Smooth muscle cell (in vitro differentiated cells): ENCODE results near the gene ILF3. TPM values are rescaled to one million over a fixed set of nuclear protein-coding genes. Genes with fewer than 3 reads are reported as not detected.

ENCODE experiments used
- DNase-seq: peaks from one replicate; lab custom pipeline; 2025; ENCODE audit not compliant: unreplicated experiment; lab: John Stamatoyannopoulos, UW
- H2AFZ ChIP-seq: fragments of 200-600 bp; sonication (generic); 2 replicates; pipeline ENCODE4 v1.6.0; 2016; ENCODE audit warnings: antibody characterized with exemption, low read depth, mild to moderate bottlenecking
- H3F3A ChIP-seq: fragments of 200-600 bp; sonication (generic); 2 replicates; pipeline ENCODE4 v1.6.0; 2017; ENCODE audit warnings: antibody characterized with exemption, low read depth
- H3K27ac ChIP-seq: fragments of 200-600 bp; sonication (generic); 2 replicates; pipeline ENCODE4 v1.5.1; 2016; ENCODE audit warnings: low read depth, mild to moderate bottlenecking
- H3K27me3 ChIP-seq: fragments of 200-600 bp; sonication (generic); 2 replicates; pipeline ENCODE4 v1.6.1; 2016; ENCODE audit warnings: low read depth, mild to moderate bottlenecking
- H3K36me3 ChIP-seq: fragments of 200-600 bp; sonication (generic); 2 replicates; pipeline ENCODE4 v1.5.1; 2016; ENCODE audit warnings: low read depth
- H3K4me1 ChIP-seq: fragments of 200-600 bp; sonication (generic); 2 replicates; pipeline ENCODE4 v1.5.1; 2016; ENCODE audit warnings: low read depth
- H3K4me2 ChIP-seq: fragments of 200-600 bp; sonication (generic); 2 replicates; pipeline ENCODE4 v1.6.0; 2016; ENCODE audit warnings: mild to moderate bottlenecking
- H3K4me3 ChIP-seq: fragments of 200-600 bp; sonication (generic); 2 replicates; pipeline ENCODE4 v1.5.1; 2016; ENCODE audit warnings: mild to moderate bottlenecking
- H3K79me2 ChIP-seq: fragments of 200-600 bp; sonication (generic); 2 replicates; pipeline ENCODE4 v1.6.0; 2016; ENCODE audit warnings: low read depth, mild to moderate bottlenecking
- H3K9ac ChIP-seq: fragments of 200-600 bp; sonication (generic); 2 replicates; pipeline ENCODE4 v1.6.0; 2016; ENCODE audit warnings: low read depth
- H3K9me3 ChIP-seq: fragments of 200-600 bp; sonication (generic); replicated peaks from 2 replicates; pipeline ENCODE4 v1.5.1; 2016; ENCODE audit warnings: low read depth
- H4K20me1 ChIP-seq: fragments of 200-600 bp; sonication (generic); 2 replicates; pipeline ENCODE4 v1.6.0; 2016; ENCODE audit warnings: low read depth
- WGBS: methylation state at CpG from one replicate; pipeline ENCODE4 v1.1.7; 2016; ENCODE audit warnings: low lambda C conversion rate; 5-methylcytosine and 5-hydroxymethylcytosine counted together
- polyA plus RNA-seq: library from polyadenylated mRNA; unstranded; fragments of >200 nt; fragmentation: Nextera tagmentation; extraction: Ambion mirVana; gene quantifications from 2 replicates; pipeline ENCODE4 v1.2.1, GENCODE V29; 2016
- total RNA-seq: library from RNA; depleted of rRNA; stranded (reverse); fragments of >200 nt; gene quantifications from 2 replicates; pipeline ENCODE4 v1.2.3, GENCODE V29; 2014
- TF ChIP-seq, protein P1 (sequence below): fragments of 200-600 bp; sonication (generic); IDR thresholded peaks from 2 replicates; pipeline ENCODE4 v1.5.1; 2017; ENCODE audit warnings: borderline replicate concordance, mild to moderate bottlenecking, antibody characterized with exemption; ENCODE audit not compliant: insufficient read depth, poor library complexity, severe bottlenecking

The ILF3 gene
- total and polyA plus RNA-seq, 2 experiments from 2014 or later: 78.0 to 108 TPM

DNA sequence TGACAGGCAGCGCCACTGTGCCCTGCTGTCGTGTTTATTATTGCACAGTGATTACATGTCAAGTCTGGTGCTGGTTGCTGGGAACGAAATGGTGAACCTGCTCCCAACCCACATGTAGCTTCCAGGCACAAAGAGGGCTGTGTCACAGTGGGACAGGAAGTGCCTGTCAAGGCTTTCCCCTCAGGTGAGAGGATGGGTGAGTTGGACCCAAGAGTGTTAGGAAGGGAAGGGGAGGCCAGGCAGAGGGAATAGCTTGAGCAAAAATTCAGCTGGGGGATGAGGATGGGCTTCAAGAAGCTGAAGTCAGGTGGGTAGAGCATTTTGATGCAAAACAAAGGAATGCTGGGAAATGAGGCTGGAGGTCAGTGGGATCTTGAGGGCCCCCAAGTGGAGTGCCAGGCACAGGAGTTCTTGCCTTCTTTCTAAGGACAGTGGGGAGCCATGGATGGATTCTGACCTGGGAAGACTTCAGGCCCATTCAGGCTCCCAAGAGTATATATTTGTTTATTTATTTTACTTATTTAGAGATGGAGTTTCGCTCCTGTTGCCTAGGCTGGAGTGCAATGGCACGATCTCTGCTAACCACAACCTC is 38.6 kb downstream of the ILF3 start:
- H3F3A ChIP-seq: peaks cover 13% of the 10 kb centered on the region
- H3K27ac ChIP-seq: no peak overlapping the region
- no peaks in the 10 kb centered on the region for H3K9me3 ChIP-seq
- DNase-seq: no peak
- H3K4me3 ChIP-seq: no peak overlapping the region
- H3K79me2 ChIP-seq: no peaks in the 10 kb centered on the region
- TF ChIP-seq, protein P1, sequence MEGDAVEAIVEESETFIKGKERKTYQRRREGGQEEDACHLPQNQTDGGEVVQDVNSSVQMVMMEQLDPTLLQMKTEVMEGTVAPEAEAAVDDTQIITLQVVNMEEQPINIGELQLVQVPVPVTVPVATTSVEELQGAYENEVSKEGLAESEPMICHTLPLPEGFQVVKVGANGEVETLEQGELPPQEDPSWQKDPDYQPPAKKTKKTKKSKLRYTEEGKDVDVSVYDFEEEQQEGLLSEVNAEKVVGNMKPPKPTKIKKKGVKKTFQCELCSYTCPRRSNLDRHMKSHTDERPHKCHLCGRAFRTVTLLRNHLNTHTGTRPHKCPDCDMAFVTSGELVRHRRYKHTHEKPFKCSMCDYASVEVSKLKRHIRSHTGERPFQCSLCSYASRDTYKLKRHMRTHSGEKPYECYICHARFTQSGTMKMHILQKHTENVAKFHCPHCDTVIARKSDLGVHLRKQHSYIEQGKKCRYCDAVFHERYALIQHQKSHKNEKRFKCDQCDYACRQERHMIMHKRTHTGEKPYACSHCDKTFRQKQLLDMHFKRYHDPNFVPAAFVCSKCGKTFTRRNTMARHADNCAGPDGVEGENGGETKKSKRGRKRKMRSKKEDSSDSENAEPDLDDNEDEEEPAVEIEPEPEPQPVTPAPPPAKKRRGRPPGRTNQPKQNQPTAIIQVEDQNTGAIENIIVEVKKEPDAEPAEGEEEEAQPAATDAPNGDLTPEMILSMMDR: no peak
- H3K4me1 ChIP-seq: peaks cover 5% of the 10 kb centered on the region
- no peaks in the 10 kb centered on the region for H3K27me3 ChIP-seq
- 97% methylated on average over 5 of the region's 5 CpGs for WGBS
- H3K36me3 ChIP-seq: peaks cover 5% of the 10 kb centered on the region
- H2AFZ ChIP-seq: no peak overlapping the region
- no peak overlapping the region for H3K9ac ChIP-seq
- no peak overlapping the region for H3K4me2 ChIP-seq
- H4K20me1 ChIP-seq: peaks cover 86% of the 10 kb centered on the region

DNA sequence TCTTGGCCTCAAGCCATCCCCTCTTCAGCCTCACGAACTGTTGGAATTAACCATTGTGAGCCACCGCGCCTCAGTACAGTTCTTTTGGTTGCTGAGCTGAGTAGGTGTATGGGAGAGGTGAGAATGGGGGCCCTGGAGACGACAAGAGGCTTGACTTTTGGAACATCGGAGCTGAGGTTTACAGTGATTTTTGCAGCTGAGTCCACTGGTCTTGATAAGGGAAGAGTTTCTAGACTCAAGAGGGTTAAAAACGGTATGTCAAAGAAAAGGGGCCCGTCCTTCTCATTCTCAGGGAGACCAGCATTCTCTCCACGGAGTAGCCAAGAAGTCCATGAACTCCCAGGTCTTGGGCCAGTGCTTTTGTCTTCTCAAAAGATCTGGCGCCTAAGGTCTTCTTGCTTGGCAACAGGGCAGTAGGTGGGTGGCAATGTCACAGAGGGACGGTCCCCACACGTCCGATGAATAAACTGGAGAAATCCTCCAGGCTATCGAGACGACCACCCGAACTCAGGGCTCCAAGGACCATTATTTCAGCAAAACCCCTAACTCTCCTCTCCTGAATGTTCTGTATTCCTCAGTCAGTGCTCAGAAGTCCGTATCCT is 40.7 kb downstream of the ILF3 start:
- H3K9ac ChIP-seq: no peak overlapping the region
- peaks cover 5% of the 10 kb centered on the region for H3K4me1 ChIP-seq
- H3K27me3 ChIP-seq: no peaks in the 10 kb centered on the region
- H3F3A ChIP-seq: peaks cover 13% of the 10 kb centered on the region
- H3K79me2 ChIP-seq: no peaks in the 10 kb centered on the region
- H3K36me3 ChIP-seq: no peaks in the 10 kb centered on the region
- no peak overlapping the region for H3K27ac ChIP-seq
- peak overlapping the region; percentile 43 for H3K4me3 ChIP-seq
- WGBS: 67% methylated on average over 16 of the region's 16 CpGs
- TF ChIP-seq, protein P1: no peak
- H2AFZ ChIP-seq: no peak overlapping the region
- DNase-seq: no peak
- H3K4me2 ChIP-seq: peak overlapping the region; percentile 88
- H4K20me1 ChIP-seq: peaks cover 65% of the 10 kb centered on the region
- H3K9me3 ChIP-seq: no peaks in the 10 kb centered on the region

DNA sequence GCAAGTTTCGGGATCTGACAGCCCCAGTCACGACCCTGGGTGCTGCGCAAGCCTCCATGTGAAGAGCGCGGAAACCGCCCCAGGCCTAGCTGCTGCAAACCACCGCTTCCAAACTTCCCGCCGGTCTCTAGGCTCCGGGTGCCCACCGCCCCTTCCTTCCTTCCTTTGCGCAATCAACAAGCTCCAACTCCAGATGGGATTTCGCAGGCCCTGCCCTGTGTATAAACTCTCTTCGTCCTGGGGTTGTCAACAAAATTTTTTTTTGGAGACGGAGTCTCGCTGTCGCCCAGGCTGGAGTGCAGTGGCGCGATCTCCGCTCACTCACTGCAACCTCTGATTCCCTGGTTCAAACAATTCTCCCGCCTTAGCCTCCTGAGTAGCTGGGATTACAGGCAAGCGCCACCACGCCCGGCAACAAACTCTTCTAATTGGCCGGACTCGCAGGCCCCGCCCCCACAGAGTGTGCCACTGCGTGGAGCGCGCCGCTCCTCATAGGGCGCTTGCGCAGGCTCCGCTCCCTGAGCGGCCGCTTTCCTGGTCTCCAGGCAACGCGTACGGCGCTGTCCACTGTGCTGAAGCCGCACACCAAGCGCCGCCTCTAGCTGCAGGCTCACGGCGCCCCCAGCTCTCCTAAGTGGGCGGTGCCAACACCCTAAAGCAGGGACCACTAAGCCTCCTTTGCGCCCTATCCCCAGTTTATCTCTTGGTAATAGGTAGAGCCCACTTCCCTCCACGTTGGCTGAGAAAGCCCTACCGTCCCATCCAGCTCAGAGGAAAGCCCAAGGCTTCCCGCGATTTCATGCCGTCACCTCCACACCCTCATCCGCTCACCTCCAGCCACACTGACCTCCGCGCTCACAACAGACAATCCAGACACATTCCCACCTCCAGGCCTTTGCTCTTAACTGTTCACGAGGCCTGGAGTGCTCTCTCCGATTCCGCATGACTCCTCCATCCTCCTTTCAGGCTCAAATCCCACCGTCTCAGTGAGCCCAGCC is 41.6 kb downstream of the ILF3 start:
- H3K79me2 ChIP-seq: no peaks in the 10 kb centered on the region
- H3K9ac ChIP-seq: no peak overlapping the region
- TF ChIP-seq, protein P1: no peak
- no peaks in the 10 kb centered on the region for H3K9me3 ChIP-seq
- DNase-seq: peak; percentile 67
- H3K27me3 ChIP-seq: no peaks in the 10 kb centered on the region
- H3F3A ChIP-seq: peaks cover 13% of the 10 kb centered on the region
- no peak overlapping the region for H3K27ac ChIP-seq
- peak overlapping the region; percentile 43 for H3K4me3 ChIP-seq
- WGBS: 16% methylated on average over 57 of the region's 59 CpGs
- H4K20me1 ChIP-seq: peaks cover 56% of the 10 kb centered on the region
- H3K4me1 ChIP-seq: peaks cover 5% of the 10 kb centered on the region
- no peaks in the 10 kb centered on the region for H3K36me3 ChIP-seq
- peak overlapping the region; percentile 88 for H3K4me2 ChIP-seq
- H2AFZ ChIP-seq: no peak overlapping the region
